Smooth muscle cell (in vitro differentiated cells): Measurements from ENCODE around the gene REM2. TPM values are rescaled to one million over a fixed set of nuclear protein-coding genes. Genes with fewer than 3 reads are reported as not detected.

Source experiments
- DNase-seq: peaks from one replicate; lab custom pipeline; 2025; ENCODE audit not compliant: unreplicated experiment; lab: John Stamatoyannopoulos, UW
- H2AFZ ChIP-seq: fragments of 200-600 bp; sonication (generic); 2 replicates; pipeline ENCODE4 v1.6.0; 2016; ENCODE audit warnings: antibody characterized with exemption, low read depth, mild to moderate bottlenecking
- H3F3A ChIP-seq: fragments of 200-600 bp; sonication (generic); 2 replicates; pipeline ENCODE4 v1.6.0; 2017; ENCODE audit warnings: antibody characterized with exemption, low read depth
- H3K27ac ChIP-seq: fragments of 200-600 bp; sonication (generic); 2 replicates; pipeline ENCODE4 v1.5.1; 2016; ENCODE audit warnings: low read depth, mild to moderate bottlenecking
- H3K27me3 ChIP-seq: fragments of 200-600 bp; sonication (generic); 2 replicates; pipeline ENCODE4 v1.6.1; 2016; ENCODE audit warnings: low read depth, mild to moderate bottlenecking
- H3K36me3 ChIP-seq: fragments of 200-600 bp; sonication (generic); 2 replicates; pipeline ENCODE4 v1.5.1; 2016; ENCODE audit warnings: low read depth
- H3K4me1 ChIP-seq: fragments of 200-600 bp; sonication (generic); 2 replicates; pipeline ENCODE4 v1.5.1; 2016; ENCODE audit warnings: low read depth
- H3K4me2 ChIP-seq: fragments of 200-600 bp; sonication (generic); 2 replicates; pipeline ENCODE4 v1.6.0; 2016; ENCODE audit warnings: mild to moderate bottlenecking
- H3K4me3 ChIP-seq: fragments of 200-600 bp; sonication (generic); 2 replicates; pipeline ENCODE4 v1.5.1; 2016; ENCODE audit warnings: mild to moderate bottlenecking
- H3K79me2 ChIP-seq: fragments of 200-600 bp; sonication (generic); 2 replicates; pipeline ENCODE4 v1.6.0; 2016; ENCODE audit warnings: low read depth, mild to moderate bottlenecking
- H3K9ac ChIP-seq: fragments of 200-600 bp; sonication (generic); 2 replicates; pipeline ENCODE4 v1.6.0; 2016; ENCODE audit warnings: low read depth
- H3K9me3 ChIP-seq: fragments of 200-600 bp; sonication (generic); replicated peaks from 2 replicates; pipeline ENCODE4 v1.5.1; 2016; ENCODE audit warnings: low read depth
- H4K20me1 ChIP-seq: fragments of 200-600 bp; sonication (generic); 2 replicates; pipeline ENCODE4 v1.6.0; 2016; ENCODE audit warnings: low read depth
- WGBS: methylation state at CpG from one replicate; pipeline ENCODE4 v1.1.7; 2016; ENCODE audit warnings: low lambda C conversion rate; 5-methylcytosine and 5-hydroxymethylcytosine counted together
- polyA plus RNA-seq: library from polyadenylated mRNA; unstranded; fragments of >200 nt; fragmentation: Nextera tagmentation; extraction: Ambion mirVana; gene quantifications from 2 replicates; pipeline ENCODE4 v1.2.1, GENCODE V29; 2016
- small RNA-seq: library from RNA; depleted of rRNA; stranded (forward); fragments of <200 nt; gene quantifications from one replicate; pipeline ENCODE3, GENCODE V24; 2014
- total RNA-seq: library from RNA; depleted of rRNA; stranded (reverse); fragments of >200 nt; gene quantifications from 2 replicates; pipeline ENCODE4 v1.2.3, GENCODE V29; 2014
- TF ChIP-seq, protein P1 (sequence below): fragments of 200-600 bp; sonication (generic); IDR thresholded peaks from 2 replicates; pipeline ENCODE4 v1.5.1; 2017; ENCODE audit warnings: borderline replicate concordance, mild to moderate bottlenecking, antibody characterized with exemption; ENCODE audit not compliant: insufficient read depth, poor library complexity, severe bottlenecking

The REM2 gene
- total and polyA plus RNA-seq, 2 experiments from 2014 or later, result 1.6 to 2.6 TPM

DNA sequence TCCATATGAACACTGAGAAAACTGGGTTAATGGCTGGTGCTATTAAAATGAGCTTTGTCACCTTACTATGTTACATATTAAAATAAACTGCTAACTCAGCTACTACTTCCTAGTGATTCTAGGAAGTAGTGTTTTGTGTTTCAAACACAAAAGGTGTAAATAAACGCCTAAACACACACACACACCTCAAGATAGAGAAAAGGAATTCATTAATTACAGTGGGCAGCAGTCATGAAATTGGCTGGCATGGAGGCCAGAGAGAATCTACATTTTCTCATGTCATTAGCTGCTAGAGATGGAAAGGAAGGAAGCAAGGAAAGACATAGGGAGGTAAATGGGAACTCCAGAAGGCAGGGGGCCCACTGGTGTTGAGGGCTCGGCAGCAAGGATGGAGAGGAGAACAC is 46.9 kb downstream of the REM2 start:
- 5% methylated on average over 2 of the region's 2 CpGs for WGBS
- Histone ChIP-seq H3K9me3 (no peaks in the 10 kb centered on the region), H3K79me2 (peaks cover 18% of the 10 kb centered on the region), H3K4me1 (peaks cover 15% of the 10 kb centered on the region), H3K4me2 (peak overlapping the region; percentile 92), H3K9ac (peak overlapping the region; percentile 67), H3K36me3 (no peaks in the 10 kb centered on the region), H3K27ac (peak overlapping the region; percentile 80), H3K4me3 (peak overlapping the region; percentile 81), H2AFZ (peak overlapping the region; percentile 87), H3F3A (peaks cover 5% of the 10 kb centered on the region), H3K27me3 (no peaks in the 10 kb centered on the region), H4K20me1 (no peaks in the 10 kb centered on the region)
- TF ChIP-seq, protein P1, sequence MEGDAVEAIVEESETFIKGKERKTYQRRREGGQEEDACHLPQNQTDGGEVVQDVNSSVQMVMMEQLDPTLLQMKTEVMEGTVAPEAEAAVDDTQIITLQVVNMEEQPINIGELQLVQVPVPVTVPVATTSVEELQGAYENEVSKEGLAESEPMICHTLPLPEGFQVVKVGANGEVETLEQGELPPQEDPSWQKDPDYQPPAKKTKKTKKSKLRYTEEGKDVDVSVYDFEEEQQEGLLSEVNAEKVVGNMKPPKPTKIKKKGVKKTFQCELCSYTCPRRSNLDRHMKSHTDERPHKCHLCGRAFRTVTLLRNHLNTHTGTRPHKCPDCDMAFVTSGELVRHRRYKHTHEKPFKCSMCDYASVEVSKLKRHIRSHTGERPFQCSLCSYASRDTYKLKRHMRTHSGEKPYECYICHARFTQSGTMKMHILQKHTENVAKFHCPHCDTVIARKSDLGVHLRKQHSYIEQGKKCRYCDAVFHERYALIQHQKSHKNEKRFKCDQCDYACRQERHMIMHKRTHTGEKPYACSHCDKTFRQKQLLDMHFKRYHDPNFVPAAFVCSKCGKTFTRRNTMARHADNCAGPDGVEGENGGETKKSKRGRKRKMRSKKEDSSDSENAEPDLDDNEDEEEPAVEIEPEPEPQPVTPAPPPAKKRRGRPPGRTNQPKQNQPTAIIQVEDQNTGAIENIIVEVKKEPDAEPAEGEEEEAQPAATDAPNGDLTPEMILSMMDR, result no peak
- no peak for DNase-seq

DNA sequence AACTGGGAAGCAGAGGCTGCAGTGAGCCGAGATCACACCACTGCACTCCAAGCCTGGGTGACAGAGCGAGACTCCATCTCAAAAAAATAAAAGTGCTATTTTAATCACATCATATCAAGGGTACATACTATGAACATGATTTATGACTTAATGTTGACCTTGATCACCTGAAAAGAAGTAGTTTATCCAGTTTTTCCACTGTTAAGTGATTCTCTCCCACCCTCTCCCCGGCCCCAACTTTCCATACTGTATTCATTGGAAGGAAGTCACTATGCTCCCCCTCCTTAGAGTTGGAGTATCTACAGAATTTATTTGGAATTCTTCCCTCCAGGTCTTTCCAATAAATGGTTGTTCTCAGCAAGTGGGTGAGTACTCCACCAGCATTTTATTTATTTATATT is 49.1 kb downstream of the REM2 start:
- no peak overlapping the region for H3K4me2 ChIP-seq

DNA sequence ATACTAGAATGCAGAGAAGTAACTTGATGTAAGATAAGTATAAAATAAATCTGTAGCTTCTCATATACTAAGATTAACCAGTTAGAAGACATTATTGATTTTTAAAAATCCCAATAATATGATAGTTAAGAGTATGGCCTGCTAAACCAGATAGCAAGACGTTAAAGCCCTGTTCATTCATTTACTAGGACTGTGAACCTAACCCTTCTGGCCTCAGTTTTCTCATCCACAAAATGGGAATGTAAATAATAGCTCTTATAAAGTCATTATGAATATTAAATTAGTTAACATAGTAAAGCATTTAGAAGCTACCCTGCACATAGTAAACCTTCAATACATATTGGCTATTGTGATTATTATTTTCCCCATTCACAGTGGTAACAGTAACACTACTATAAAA is 52.1 kb downstream of the REM2 start:
- H3K4me2 ChIP-seq, result no peak overlapping the region
- no peaks in the 10 kb centered on the region for H4K20me1 ChIP-seq
- no peaks in the 10 kb centered on the region for H3K36me3 ChIP-seq
- H3K9me3 ChIP-seq, result no peaks in the 10 kb centered on the region
- no peaks in the 10 kb centered on the region for H3K27me3 ChIP-seq
- TF ChIP-seq, protein P1, result no peak
- no peak overlapping the region for H3K9ac ChIP-seq
- H3K79me2 ChIP-seq, result no peaks in the 10 kb centered on the region
- H3K27ac ChIP-seq, result no peak overlapping the region
- DNase-seq, result no peak
- 89% methylated on average over 1 of the region's 1 CpG for WGBS
- H2AFZ ChIP-seq, result no peak overlapping the region
- H3K4me1 ChIP-seq, result peaks cover under 1% of the 10 kb centered on the region
- peaks cover under 1% of the 10 kb centered on the region for H3F3A ChIP-seq
- H3K4me3 ChIP-seq, result no peak overlapping the region

More for the DNA sequence above, 49.1 kb downstream of the REM2 start:
- H3K9me3 ChIP-seq, result no peaks in the 10 kb centered on the region
- WGBS, result 87% methylated on average over 3 of the region's 3 CpGs
- peaks cover 5% of the 10 kb centered on the region for H3F3A ChIP-seq
- TF ChIP-seq, protein P1, result no peak
- H3K4me1 ChIP-seq, result peaks cover 15% of the 10 kb centered on the region
- no peak overlapping the region for H3K9ac ChIP-seq
- no peaks in the 10 kb centered on the region for H3K36me3 ChIP-seq
- H2AFZ ChIP-seq, result no peak overlapping the region
- H3K27ac ChIP-seq, result no peak overlapping the region
- H3K27me3 ChIP-seq, result no peaks in the 10 kb centered on the region
- no peak overlapping the region for H3K4me3 ChIP-seq
- no peaks in the 10 kb centered on the region for H4K20me1 ChIP-seq
- peaks cover 16% of the 10 kb centered on the region for H3K79me2 ChIP-seq
- DNase-seq, result no peak

Small RNA genes lying within 50 kb of the gene (small RNA-seq; reads per million reads assigned to genes)
- not detected for gene RF00019

Other genes starting within 250 kb of the REM2 start
- 0.13 TPM in 1 of 2 replicates, not detected in the other for gene OR6J1, start 238.9 kb upstream of the REM2 start, total RNA-seq
- not detected in 2 replicates for gene OR6J1, start 238.9 kb upstream of the REM2 start, polyA plus RNA-seq
- 88.8 and 93.8 TPM in 2 replicates for gene OXA1L, start 116.5 kb upstream of the REM2 start, total RNA-seq
- gene OXA1L, start 116.5 kb upstream of the REM2 start, polyA plus RNA-seq, result 55.9 and 69.3 TPM in 2 replicates
- 10.3 and 18.5 TPM in 2 replicates for gene SLC7A7, start 67.8 kb upstream of the REM2 start, total RNA-seq
- 10.0 and 14.1 TPM in 2 replicates for gene SLC7A7, start 67.8 kb upstream of the REM2 start, polyA plus RNA-seq
- 85.8 and 220 TPM in 2 replicates for gene MRPL52, start 53.3 kb upstream of the REM2 start, total RNA-seq
- 274 and 296 TPM in 2 replicates for gene MRPL52, start 53.3 kb upstream of the REM2 start, polyA plus RNA-seq
- gene MMP14, start 46.6 kb upstream of the REM2 start, total RNA-seq, result 444 and 491 TPM in 2 replicates
- gene MMP14, start 46.6 kb upstream of the REM2 start, polyA plus RNA-seq, result 52.3 and 58.1 TPM in 2 replicates
- gene LRP10, start 11.5 kb upstream of the REM2 start, total RNA-seq, result 32.4 and 38.8 TPM in 2 replicates
- 81.2 and 87.1 TPM in 2 replicates for gene LRP10, start 11.5 kb upstream of the REM2 start, polyA plus RNA-seq
- gene RBM23, start 35.9 kb downstream of the REM2 start, total RNA-seq, result 69.8 and 112 TPM in 2 replicates
- 59.3 and 72.4 TPM in 2 replicates for gene RBM23, start 35.9 kb downstream of the REM2 start, polyA plus RNA-seq
- 50.3 and 81.2 TPM in 2 replicates for gene PRMT5, start 46.2 kb downstream of the REM2 start, total RNA-seq
- gene PRMT5, start 46.2 kb downstream of the REM2 start, polyA plus RNA-seq, result 80.0 and 82.1 TPM in 2 replicates
- gene HAUS4, start 73.9 kb downstream of the REM2 start, total RNA-seq, result 15.6 and 30.2 TPM in 2 replicates
- gene HAUS4, start 73.9 kb downstream of the REM2 start, polyA plus RNA-seq, result 15.6 and 19.1 TPM in 2 replicates
- 20.7 and 21.2 TPM in 2 replicates for gene AJUBA, start 99.3 kb downstream of the REM2 start, total RNA-seq
- gene AJUBA, start 99.3 kb downstream of the REM2 start, polyA plus RNA-seq, result 19.8 and 23.8 TPM in 2 replicates
- 10.2 and 11.9 TPM in 2 replicates for gene C14orf93, start 126.9 kb downstream of the REM2 start, total RNA-seq
- gene C14orf93, start 126.9 kb downstream of the REM2 start, polyA plus RNA-seq, result 6.7 and 8.4 TPM in 2 replicates
- gene PSMB5, start 151.7 kb downstream of the REM2 start, total RNA-seq, result 161 and 183 TPM in 2 replicates
- 372 and 374 TPM in 2 replicates for gene PSMB5, start 151.7 kb downstream of the REM2 start, polyA plus RNA-seq
- gene PSMB11, start 159.0 kb downstream of the REM2 start, total RNA-seq, result not detected in 2 replicates
- gene PSMB11, start 159.0 kb downstream of the REM2 start, polyA plus RNA-seq, result not detected in 2 replicates
- 3.6 and 5.5 TPM in 2 replicates for gene CDH24, start 174.3 kb downstream of the REM2 start, total RNA-seq
- gene CDH24, start 174.3 kb downstream of the REM2 start, polyA plus RNA-seq, result 6.9 and 8.0 TPM in 2 replicates
- 64.5 and 69.0 TPM in 2 replicates for gene ACIN1, start 211.9 kb downstream of the REM2 start, total RNA-seq
- gene ACIN1, start 211.9 kb downstream of the REM2 start, polyA plus RNA-seq, result 33.7 and 39.3 TPM in 2 replicates
- 54.1 and 57.2 TPM in 2 replicates for gene C14orf119, start 212.3 kb downstream of the REM2 start, total RNA-seq
- gene C14orf119, start 212.3 kb downstream of the REM2 start, polyA plus RNA-seq, result 119 and 130 TPM in 2 replicates
- gene CIROP, start 221.8 kb downstream of the REM2 start, total RNA-seq, result not detected in 2 replicates
- gene CIROP, start 221.8 kb downstream of the REM2 start, polyA plus RNA-seq, result not detected in 2 replicates
- gene CEBPE, start 236.0 kb downstream of the REM2 start, total RNA-seq, result not detected in 2 replicates
- not detected in 2 replicates for gene CEBPE, start 236.0 kb downstream of the REM2 start, polyA plus RNA-seq